ENCODE results near the gene GAREM2. TPM values are rescaled to one million over a fixed set of nuclear protein-coding genes. Genes with fewer than 3 reads are reported as not detected.

The GAREM2 gene
- total and polyA plus RNA-seq, 2 donors (not counting 3 experiments of a cell fraction or from before 2014, with no cell fraction given), result 3.1 to 3.7 TPM

- ChIA-PET POLR2A (no interaction called here), CTCF (interaction anchor here (0.9 kb wide), 1 partner anchor 12 kb away, joined by 3 read pairs; no protein-coding TSS in a partner anchor)
- H3K4me3 ChIP-seq (replicated peaks in 1 of 3; ENCODE audit: insufficient read depth in 1 of 3, low read depth in 1 of 3, low read length in 3 of 3), result no peak overlapping the region
- peaks cover 26 to 32% of the 10 kb centered on the region in 2 experiments for H3K36me3 ChIP-seq (ENCODE audit: control insufficient read depth in 2 of 2, extremely low read depth in 1 of 2, insufficient read depth in 2 of 2, low read length in 2 of 2)
- TF ChIP-seq MYC (IDR thresholded peaks at IDR 0.05; ENCODE audit: low read depth, low read length) (no peak), POLR2AphosphoS5 (IDR thresholded peaks at IDR 0.05; ENCODE audit: insufficient read depth, low read depth, low read length) (no peak)
- TF ChIP-seq, protein P1, sequence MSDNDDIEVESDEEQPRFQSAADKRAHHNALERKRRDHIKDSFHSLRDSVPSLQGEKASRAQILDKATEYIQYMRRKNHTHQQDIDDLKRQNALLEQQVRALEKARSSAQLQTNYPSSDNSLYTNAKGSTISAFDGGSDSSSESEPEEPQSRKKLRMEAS (IDR thresholded peaks at IDR 0.05; ENCODE audit: insufficient read depth, insufficient read length), result no peak
- H3K9me1 ChIP-seq (replicated peaks; ENCODE audit: control insufficient read depth, extremely low read depth, insufficient read depth, low read length), result no peaks in the 10 kb centered on the region
- no peak overlapping the region for H2AFZ ChIP-seq (ENCODE audit: low read depth, low read length)
- no peaks in the 10 kb centered on the region for H3K9me3 ChIP-seq (replicated peaks; ENCODE audit: control insufficient read depth, insufficient read depth, low read length)
- no peaks in the 10 kb centered on the region for H4K20me1 ChIP-seq (replicated peaks; ENCODE audit: control insufficient read depth, extremely low read depth, insufficient read depth, low read length)
- no peaks in the 10 kb centered on the region for H3K27me3 ChIP-seq (ENCODE audit: control insufficient read depth in 2 of 2, insufficient read depth in 2 of 2, low read length in 2 of 2)
- no peaks in the 10 kb centered on the region for H3K79me2 ChIP-seq (ENCODE audit: control insufficient read depth, insufficient read depth, low read length)
- FAIRE-seq (peak; percentile 40), DNase-seq (ENCODE audit: low read depth, low spot score) (peak; percentile 36)
- H3K4me2 ChIP-seq (ENCODE audit: insufficient read depth, low read length), result no peak overlapping the region
- intact Hi-C loops (cut with micrococcal nuclease) (no loop called here), dilution Hi-C loops (cut with MboI; ENCODE audit: extremely low pct_ligation_motif_present, low sequenced_read_pairs) (no loop called here)
- no peaks in the 10 kb centered on the region for H3K4me1 ChIP-seq (ENCODE audit: control insufficient read depth, extremely low read depth, insufficient read depth, low read length)
- H3K9ac ChIP-seq (replicated peaks; ENCODE audit: extremely low read depth, insufficient read depth, low read length), result no peak overlapping the region
- no TSS peak for BruUV-seq (replicated peaks)
- H3K27ac ChIP-seq (ENCODE audit: insufficient read depth, low read depth, low read length), result no peak overlapping the region
These were observed 24.0 kb downstream of the GAREM2 start for GRCh38 chr2:26196683-26197418.

DNA sequence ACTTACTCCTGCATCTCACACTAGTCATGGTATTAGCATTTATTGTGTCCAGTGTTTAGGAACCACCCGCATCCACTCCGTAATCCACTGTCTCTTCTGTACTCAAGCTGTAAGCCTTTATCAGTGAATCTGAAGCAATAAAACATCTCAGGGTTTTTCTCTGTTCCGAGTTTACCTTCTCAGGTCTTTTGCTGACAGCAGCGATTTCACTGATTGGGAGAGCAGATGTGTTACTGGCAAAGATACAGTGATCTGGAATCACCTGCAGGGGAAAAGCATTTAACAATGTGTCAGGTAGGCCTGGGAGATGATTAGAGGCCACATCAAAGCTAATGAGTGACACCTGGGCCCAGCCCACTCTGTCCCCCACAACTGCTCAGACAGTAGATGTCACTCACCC lies 24.6 kb downstream of the GAREM2 start:
- Histone ChIP-seq H3K27me3 (ENCODE audit: control insufficient read depth in 2 of 2, insufficient read depth in 2 of 2, low read length in 2 of 2) (no peaks in the 10 kb centered on the region), H2AFZ (ENCODE audit: low read depth, low read length) (no peak overlapping the region), H3K4me2 (ENCODE audit: insufficient read depth, low read length) (no peak overlapping the region), H4K20me1 (replicated peaks; ENCODE audit: control insufficient read depth, extremely low read depth, insufficient read depth, low read length) (no peaks in the 10 kb centered on the region), H3K79me2 (ENCODE audit: control insufficient read depth, insufficient read depth, low read length) (no peaks in the 10 kb centered on the region), H3K9ac (replicated peaks; ENCODE audit: extremely low read depth, insufficient read depth, low read length) (no peak overlapping the region), H3K9me3 (replicated peaks; ENCODE audit: control insufficient read depth, insufficient read depth, low read length) (no peaks in the 10 kb centered on the region), H3K4me1 (ENCODE audit: control insufficient read depth, extremely low read depth, insufficient read depth, low read length) (no peaks in the 10 kb centered on the region), H3K4me3 (replicated peaks in 1 of 3; ENCODE audit: insufficient read depth in 1 of 3, low read depth in 1 of 3, low read length in 3 of 3) (no peak overlapping the region), H3K36me3 (ENCODE audit: control insufficient read depth in 2 of 2, extremely low read depth in 1 of 2, insufficient read depth in 2 of 2, low read length in 2 of 2) (peaks cover 26 to 32% of the 10 kb centered on the region in 2 experiments), H3K27ac (ENCODE audit: insufficient read depth, low read depth, low read length) (no peak overlapping the region), H3K9me1 (replicated peaks; ENCODE audit: control insufficient read depth, extremely low read depth, insufficient read depth, low read length) (no peaks in the 10 kb centered on the region)
- no TSS peak for BruUV-seq (replicated peaks)
- CTCF ChIA-PET, result interaction anchor here (0.9 kb wide), 1 partner anchor 13 kb away, joined by 3 read pairs; no protein-coding TSS in a partner anchor
- POLR2A ChIA-PET, result no interaction called here
- FAIRE-seq, result no peak
- TF ChIP-seq MYC (IDR thresholded peaks at IDR 0.05; ENCODE audit: low read depth, low read length), result no peak
- TF ChIP-seq POLR2AphosphoS5 (IDR thresholded peaks at IDR 0.05; ENCODE audit: insufficient read depth, low read depth, low read length), result no peak
- no peak for TF ChIP-seq FOS (IDR thresholded peaks at IDR 0.05; ENCODE audit: borderline replicate concordance, insufficient read depth, low read length)
- no peak for TF ChIP-seq CTCF (IDR thresholded peaks at IDR 0.05; ENCODE audit: extremely low read depth in 1 of 2, insufficient read depth in 1 of 2, low read depth in 1 of 2, low read length in 2 of 2)
- no peak for TF ChIP-seq EZH2 (IDR thresholded peaks at IDR 0.05; ENCODE audit: borderline replicate concordance, low read depth, low read length, severe bottlenecking)
- TF ChIP-seq POLR2A (IDR thresholded peaks at IDR 0.05; ENCODE audit: low read depth, low read length), result no peak
- TF ChIP-seq, protein P1 (IDR thresholded peaks at IDR 0.05; ENCODE audit: insufficient read depth, insufficient read length), result no peak
- TF ChIP-seq GATA2 (IDR thresholded peaks at IDR 0.05; ENCODE audit: insufficient read depth, insufficient read length, low read depth, low read length), result no peak
- TF ChIP-seq JUN (IDR thresholded peaks at IDR 0.05; ENCODE audit: borderline replicate concordance, insufficient read depth, insufficient read length, low read depth), result no peak
- DNase-seq (ENCODE audit: low read depth, low spot score), result no peak
- dilution Hi-C loops (cut with MboI; ENCODE audit: extremely low pct_ligation_motif_present, low sequenced_read_pairs), result no loop called here
- intact Hi-C loops (cut with micrococcal nuclease), result no loop called here

Data from endothelial cell of umbilical vein (primary cell).